ENCODE measurements around the gene NPB.

Gene NPB

DNA sequence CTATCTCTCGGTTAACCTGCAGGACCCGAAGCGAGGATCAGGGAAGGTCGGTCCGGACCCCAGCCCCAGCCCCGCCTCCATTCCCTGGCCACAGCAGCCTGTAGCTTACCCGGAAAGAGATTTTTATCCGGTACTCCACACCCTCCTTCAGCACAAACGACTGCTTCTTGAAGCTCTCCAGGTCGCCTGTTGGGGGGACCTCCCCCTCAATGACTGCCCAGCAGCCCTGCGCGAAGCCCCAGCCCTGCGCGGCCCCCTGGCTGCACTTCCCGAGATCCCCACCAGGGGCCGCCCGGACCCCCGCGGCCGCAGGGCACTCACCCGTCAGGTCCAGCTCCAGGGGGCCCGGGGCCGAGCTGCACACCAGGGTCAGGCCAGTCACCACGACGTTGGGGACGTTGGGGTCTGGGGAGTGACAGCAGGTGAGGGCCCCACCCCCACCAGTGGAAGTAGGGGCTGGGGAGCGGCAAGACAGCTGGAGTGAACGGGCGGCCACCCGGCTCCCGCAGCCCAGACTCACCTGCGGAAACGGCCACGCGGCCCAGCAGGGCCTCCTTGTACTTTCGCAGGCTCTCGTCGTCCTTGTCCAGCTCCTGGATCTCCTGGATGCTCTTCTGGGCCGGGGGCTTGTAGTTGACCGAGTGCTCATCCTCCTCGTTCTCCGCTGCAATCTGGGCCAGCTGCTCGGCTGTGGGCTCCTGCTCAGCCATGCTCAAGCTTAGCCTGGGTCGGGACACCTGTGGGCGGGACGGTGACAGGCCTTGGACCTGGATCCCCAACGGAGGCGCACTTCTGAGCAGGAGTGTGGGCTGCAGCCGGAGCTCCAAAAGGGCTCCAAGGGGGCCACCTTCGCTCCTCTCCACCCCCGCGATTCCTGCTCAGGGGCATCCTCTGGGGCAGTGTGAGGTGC is 32.6 kb upstream of the NPB start:
- in situ Hi-C loops (cut with MboI; ENCODE audit: low sequenced_read_pairs), result no loop called here

DNA sequence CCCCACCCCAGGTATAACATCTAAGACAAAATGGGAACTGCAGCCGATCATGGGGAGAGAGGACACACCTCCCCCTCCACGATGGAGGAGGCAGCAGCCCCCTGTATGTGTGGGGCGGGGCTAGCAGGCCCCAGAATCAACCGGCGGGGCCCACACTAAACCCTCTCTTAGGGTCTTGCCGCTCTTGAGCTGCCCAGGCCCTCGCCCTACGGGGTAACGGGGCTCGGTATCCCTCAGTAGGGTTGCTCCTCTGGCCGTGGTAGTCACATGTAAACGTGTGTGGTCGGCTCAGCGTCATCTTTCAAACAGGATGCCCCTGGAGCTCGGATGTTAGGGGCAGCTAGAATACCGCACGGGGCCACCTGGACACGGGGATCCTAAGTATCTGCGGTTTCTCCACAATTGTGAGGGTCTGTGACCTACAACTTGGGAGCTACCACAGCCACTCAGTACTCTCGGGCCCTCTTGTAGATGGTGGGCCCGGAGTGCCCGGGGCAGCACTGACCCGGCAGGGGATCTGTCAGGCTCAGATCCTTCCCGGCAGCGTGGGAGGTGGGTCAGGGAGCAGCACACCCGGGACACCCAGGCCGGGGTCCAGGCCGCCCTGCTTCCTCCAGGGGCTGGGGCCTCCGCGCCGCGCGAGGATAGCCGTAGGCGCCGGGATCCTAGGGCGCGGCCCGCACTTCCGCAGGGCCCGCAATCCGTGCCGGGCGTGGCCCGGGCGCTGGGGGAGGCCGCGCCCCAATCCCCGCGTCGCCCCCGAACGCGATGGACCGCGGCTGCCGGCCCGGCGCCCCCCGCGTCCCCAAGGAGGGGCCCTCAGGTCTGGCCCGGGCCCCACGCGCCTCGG is 31.7 kb upstream of the NPB start:
- in situ Hi-C loops (cut with MboI; ENCODE audit: low sequenced_read_pairs), result no loop called here

DNA sequence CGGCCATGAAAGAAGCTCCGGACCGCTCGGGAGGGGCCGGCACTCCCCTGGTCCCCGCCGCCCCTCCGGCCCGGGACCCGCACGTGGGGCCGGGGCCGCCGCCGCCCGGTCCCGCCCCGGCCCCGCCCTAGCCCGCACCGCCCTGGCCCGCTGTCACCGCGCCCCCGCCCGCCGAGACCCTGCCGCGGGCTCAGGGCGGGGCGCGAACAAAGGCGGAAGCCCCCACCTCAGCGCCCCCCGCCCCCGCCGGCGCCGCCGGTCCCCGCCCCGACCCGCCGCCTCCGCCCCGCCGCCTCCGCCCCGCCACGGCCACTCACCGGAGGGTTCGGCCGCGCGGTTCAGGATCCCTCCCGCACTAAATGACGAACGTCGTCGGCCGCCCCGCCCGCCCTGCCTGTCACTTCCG is 31.1 kb upstream of the NPB start, which contains the start of gene ARHGDIA:
TSS of gene ARHGDIA (minus strand) at position 357 of the 406 bp plus-strand sequence. CDS start 1,407 bp downstream, outside the sequence.
- in situ Hi-C loops (cut with MboI; ENCODE audit: low sequenced_read_pairs), result no loop called here

DNA sequence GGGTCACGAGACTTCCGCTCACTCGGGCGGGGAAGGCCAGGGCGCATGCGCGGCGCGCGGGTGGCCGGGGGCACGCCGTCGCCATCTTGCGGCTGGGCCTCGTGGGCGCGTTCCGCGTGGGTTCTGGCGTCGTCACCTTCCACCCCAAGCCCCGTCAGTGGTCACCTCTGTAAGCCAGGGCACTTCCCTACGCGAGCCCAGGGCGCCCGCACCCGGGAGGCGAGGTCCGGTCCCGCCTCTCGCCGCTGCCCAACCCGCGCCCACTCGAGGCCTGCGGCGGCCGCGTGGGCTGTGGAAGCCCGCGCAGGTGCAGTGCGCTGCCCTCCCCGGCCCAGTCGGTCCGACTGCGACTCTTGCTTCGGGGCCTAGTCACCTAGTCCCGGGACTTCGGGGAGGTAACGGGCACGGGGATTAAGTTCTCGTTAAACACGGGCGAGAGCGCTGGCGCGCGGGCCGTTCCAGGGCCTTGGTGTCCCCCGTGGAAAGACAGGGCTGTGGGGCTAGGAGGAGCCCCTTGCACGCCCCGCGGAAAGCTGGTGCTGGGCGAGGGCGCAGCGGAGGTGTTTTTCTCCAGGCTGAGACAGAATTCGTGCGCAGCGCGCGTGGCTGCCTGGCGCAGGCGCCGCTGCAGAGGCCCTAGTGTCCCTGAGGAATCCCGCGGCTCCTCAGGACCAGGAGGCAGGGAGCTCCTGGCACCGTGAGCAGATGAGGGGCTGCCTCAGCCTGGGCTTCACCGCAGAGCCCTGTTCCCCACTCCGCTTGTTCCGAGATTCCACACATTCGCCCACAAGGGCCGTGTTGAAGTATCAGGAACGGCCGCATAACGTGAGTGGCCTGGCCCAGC is 30.4 kb upstream of the NPB start:
- in situ Hi-C loops (cut with MboI; ENCODE audit: low sequenced_read_pairs), result no loop called here

DNA sequence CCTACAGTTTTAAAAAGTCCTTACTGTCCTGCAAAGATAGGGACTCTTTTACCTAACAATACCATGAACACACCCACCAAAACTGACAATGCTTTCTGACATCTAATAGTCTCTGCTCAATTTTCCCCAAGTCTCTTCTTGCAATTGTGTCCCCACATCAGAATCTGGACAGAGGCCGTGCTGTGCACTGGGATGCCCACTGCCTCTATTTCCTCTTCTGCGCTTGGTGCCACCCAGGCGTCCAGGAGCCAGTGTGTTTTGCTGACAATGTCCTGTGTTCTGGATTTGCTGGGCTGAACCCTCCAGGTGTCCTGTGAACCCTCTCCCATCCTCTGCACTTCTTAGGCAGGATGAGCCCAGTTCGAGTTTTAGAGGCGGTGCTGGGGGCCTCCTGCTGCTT is 24.5 kb upstream of the NPB start:
- in situ Hi-C loops (cut with MboI; ENCODE audit: low sequenced_read_pairs), result no loop called here

DNA sequence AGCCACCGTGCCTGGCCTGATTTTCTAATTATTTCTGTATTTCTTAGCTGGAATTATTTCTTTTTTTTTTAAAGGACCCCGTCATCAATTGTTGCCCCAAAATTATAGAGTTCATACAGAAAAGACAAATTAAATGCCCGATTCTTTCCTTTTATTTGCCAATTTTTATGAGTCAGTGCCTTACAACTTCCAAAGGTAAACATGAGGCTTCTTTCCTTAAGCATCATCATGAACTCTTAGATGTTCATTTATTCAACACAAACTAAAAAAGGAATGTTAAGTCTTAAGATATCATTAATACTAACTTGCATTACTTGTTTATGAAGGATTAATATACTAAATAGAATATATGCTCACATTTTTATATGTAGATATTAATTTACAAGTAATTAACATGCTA is 23.7 kb upstream of the NPB start:
- in situ Hi-C loops (cut with MboI; ENCODE audit: low sequenced_read_pairs), result no loop called here

DNA sequence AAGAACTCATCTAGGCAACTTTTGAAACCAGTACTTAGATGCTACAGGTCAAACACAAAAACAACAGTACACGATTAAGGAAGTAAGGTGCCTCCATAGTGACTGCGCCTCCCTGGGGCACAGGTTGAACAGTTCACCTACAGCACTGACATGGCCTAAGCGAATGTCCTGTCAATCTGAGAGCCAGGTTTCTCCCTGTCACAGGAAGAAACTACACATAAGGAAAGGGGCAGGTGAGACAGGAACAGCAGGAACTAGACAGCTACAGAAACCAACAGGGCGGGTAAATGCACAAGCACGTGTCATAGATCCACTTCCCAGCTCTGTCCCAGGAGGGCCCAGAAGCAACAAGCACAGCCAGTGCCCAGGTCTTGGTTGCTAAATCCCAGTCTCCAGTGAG is 22.9 kb upstream of the NPB start:
- in situ Hi-C loops (cut with MboI; ENCODE audit: low sequenced_read_pairs), result no loop called here

DNA sequence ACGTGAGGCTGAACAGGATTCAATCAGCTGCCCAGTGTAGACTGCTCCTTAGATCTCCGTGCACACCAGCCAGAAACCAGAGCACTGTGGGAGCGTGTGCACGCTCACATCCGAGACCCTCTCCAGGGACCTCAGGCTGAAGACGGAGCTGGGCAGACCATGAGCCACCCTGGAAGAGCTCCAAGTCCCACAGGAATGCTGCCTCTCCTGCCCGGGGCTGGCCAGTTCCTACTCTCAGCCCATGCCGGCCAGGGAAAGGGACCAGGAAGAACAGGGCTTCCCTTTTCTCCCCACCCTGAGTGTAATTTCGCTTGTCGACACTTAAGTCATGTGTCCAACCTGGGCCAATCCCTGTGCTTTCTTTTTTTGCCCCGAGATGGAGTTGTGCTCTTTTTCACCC is 17.5 kb upstream of the NPB start:
- in situ Hi-C loops (cut with MboI; ENCODE audit: low sequenced_read_pairs), result no loop called here

DNA sequence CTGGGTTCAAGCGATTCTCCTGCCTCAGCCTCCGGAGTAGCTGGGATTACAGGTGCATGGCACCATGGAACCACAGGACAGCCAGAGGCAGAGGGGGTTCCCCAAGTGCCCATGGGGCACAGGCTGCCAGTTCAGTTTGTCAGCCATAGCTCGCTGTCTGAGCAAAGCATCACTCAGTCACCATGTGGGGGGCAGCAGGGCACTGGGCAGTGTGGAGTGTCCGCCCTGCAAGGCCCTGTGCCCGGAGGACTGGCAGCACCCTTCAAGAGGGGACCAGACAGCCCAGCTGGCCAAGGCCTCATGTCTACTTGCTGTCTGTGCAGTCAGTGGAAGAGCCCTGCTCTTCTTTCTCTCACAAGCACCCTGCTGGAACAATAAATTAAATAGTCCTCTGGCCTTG is 17.1 kb upstream of the NPB start:
- in situ Hi-C loops (cut with MboI; ENCODE audit: low sequenced_read_pairs), result no loop called here

DNA sequence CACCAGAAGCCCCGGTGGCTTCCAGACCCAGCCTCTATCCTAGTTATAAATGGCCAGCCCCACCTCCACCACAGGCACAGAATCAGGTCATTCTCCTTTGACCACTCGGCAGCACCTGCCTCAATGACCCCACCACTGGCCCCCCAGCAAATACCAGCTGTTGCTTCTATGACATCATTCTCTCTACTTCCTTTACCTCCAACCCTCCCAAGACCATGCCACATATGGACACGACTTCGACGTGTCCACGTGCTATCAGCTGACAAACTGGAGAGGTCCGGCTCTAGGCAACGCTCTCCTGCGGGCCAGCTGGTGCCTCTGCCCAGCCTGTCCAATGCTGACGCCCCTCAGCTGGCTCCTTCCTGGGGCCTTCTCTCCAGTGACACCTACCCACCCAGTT is 16.6 kb upstream of the NPB start:
- in situ Hi-C loops (cut with MboI; ENCODE audit: low sequenced_read_pairs), result no loop called here

DNA sequence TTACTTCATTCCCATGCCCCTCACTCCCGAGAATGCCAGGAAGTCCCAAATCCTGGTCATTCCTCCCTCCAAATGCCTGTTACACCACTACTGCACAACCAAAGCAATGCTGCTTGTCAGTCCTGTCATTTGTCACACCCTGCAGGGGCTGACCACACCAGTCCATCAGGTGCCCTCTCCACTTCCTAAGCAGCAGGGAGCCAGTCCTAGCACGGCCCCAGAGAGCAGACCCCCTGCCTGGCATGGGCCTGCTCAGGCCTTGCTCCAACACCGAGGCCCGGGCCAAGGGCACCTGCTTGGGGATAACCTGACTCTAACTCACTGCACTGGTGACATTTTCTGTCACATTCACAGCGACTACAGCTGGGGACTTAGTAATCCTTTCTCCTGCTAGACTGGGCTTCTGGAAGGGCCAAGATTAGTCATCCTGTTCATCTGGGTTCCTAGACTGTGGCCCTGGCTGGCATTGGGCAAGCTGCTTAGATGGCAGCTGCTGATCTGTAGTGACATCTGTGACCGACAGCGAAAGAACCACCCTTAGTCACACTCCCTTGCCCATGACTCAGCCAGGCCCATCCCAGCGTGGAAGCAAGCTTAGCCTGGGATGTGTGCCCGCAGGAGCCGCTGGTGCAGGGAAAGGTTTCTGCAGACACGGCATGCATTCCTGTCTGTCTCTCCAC is 16.0 kb upstream of the NPB start:
- in situ Hi-C loops (cut with MboI; ENCODE audit: low sequenced_read_pairs), result no loop called here

DNA sequence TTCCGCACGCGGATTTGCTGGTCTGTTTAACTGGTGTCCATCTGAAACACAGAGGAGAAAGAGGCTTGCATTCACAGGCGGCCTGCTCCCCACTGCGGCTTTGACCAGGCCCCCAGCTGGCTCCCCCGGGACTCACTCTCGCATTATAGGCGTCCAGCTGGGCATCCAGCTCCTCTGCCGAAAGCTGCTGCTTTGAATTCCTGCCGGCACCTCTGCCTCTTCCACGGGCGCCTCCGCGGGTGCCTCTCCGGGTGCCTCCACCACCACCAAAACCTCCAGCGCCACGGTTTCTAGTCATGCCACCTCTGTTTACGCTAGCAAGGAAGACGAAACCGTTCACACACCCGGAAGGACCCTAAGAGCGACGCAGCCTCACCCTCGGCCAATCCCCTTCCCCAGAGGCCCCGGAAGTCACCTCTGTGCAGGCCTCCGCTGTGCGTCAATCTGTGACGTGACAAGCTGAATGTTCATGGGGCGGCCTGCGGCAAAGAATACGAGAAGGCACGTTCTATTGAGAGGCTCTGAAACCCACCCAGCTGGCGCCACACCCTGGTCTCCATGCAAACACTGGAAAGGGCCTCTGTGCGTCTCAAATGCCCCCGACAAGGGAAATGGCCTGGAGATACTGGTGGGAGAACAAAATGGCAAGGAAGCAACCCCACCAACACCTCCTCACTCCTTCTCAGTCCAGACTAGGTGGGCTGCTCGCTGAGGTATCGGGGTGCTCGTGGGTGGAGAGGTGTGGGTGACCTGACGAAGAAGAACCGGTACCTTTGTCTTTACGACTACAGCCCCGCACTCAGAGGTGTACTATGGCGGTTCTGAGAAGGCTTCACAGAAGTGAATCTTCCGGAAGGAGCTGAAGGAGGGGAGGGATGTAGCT is 13.7 kb upstream of the NPB start:
- in situ Hi-C loops (cut with MboI; ENCODE audit: low sequenced_read_pairs), result no loop called here

DNA sequence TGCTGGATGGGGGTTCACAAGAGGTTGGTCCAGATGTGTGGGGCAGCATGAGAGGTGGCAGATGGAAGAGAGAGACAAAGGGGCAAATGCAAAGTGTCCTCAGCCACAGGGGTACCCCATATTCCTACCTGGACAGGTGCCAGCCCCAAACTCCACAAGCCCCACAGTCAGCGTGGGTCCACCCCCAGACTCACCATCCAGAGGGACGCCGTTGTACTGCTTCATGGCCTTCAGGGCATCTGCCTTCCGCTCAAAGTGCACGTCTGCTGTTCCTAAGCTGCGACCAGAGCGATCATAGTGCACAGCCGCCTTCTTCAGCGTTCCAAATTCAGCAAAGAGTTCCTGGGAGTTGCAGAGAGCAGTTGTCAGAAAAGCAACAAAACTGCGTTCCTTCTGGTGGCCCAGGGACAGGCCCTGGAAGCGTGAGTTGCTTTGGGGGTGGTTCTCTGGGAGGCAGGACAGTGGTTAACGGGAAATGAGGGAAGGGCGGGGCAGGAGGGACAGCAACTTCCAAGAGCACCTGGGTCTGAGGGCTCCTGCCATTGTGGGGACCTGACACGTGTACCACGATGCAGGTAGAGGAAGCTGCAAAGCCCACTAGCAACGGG is 12.9 kb upstream of the NPB start:
- in situ Hi-C loops (cut with MboI; ENCODE audit: low sequenced_read_pairs), result no loop called here

DNA sequence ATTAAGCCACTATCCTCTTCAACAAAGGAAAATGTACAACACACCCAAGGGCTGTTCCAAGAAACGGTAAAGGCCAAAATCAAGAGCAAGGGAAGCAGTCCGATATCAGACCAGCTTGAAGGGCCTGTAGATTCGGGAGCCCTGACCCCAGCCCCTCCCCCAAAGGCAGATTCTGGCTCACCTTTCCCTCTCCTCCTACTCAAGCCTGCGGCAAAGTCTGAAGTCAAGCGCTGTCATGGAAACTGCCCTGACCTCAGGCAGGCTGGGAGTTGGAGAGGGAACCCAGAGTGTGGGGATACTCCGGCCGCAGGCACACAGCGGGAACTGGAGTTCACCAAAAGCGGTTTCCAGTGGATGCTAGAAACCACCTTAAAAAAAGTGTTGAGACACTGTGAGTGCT is 12.4 kb upstream of the NPB start:
- in situ Hi-C loops (cut with MboI; ENCODE audit: low sequenced_read_pairs), result no loop called here

DNA sequence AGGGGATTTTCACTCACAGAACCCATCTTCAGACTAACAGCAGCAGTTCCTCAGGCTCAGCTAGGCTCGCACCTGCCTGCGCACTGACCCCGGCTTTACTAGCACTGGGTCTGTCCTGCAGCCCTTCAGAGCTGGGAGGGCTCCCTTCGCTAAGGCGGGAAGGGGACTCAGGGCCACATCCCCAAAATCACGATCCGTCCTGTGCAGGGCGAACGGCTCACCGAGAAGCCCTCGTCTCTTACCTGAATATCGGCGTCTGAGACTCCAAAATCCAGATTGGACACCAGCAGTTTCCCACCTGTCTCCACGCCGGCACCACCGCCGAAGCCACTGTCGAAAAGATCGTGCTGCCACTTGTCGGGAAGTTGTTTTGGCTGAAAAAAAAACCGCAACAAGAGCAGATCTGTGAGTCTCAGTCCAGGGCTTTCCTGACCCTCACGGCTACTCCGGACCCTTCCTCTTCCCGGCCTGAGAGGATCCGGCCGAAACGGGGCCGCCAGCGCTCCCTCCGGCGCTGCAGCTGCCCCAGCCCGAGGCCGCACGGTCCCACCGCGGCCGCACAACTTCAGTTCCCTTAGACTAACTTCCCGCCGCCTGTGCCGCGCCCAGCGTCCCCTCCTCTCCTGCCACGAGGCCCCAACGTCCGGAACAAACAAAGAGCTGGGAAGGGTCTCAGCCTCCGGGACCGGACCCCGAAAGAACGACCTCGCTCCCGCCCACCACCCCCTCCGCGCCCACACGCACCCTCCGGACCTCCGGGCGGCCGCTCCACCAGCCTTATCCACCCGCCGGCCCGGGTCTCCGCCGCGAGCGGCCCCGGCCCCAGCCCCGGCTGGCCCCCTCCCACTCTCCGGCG is 11.4 kb upstream of the NPB start:
- in situ Hi-C loops (cut with MboI; ENCODE audit: low sequenced_read_pairs), result no loop called here

DNA sequence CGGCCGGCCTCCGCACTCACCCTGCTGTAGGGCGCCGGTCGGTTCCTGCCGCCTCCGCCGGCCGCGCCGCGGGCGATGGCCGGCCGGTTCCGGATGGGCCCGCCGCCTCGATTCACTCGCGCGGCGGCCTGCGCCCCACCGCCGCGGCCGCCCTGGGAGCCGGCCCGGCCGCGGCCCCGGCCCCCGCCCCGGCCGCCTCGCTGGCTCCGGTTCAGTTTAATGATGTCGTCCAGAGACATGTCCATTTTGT is 10.8 kb upstream of the NPB start:
- in situ Hi-C loops (cut with MboI; ENCODE audit: low sequenced_read_pairs), result no loop called here

DNA sequence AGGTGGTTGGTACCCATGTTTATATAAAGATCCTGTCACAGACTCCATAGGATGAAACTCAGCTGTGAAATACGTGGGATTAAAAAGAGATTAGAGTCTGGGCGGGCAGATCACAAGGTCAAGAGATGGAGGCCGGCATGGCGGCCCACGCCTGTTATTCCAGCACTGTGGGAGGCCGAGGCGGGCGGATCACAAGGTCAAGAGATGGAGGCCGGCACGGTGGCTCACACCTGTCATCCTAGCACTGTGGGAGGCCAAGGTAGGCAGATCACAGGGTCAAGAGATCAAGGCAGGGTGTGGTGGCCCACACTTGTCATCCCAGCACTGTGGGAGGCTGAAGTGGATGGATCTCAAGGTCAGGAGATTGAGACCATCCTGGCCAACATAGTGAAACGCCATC is 6.6 kb upstream of the NPB start:
- in situ Hi-C loops (cut with MboI; ENCODE audit: low sequenced_read_pairs), result no loop called here

DNA sequence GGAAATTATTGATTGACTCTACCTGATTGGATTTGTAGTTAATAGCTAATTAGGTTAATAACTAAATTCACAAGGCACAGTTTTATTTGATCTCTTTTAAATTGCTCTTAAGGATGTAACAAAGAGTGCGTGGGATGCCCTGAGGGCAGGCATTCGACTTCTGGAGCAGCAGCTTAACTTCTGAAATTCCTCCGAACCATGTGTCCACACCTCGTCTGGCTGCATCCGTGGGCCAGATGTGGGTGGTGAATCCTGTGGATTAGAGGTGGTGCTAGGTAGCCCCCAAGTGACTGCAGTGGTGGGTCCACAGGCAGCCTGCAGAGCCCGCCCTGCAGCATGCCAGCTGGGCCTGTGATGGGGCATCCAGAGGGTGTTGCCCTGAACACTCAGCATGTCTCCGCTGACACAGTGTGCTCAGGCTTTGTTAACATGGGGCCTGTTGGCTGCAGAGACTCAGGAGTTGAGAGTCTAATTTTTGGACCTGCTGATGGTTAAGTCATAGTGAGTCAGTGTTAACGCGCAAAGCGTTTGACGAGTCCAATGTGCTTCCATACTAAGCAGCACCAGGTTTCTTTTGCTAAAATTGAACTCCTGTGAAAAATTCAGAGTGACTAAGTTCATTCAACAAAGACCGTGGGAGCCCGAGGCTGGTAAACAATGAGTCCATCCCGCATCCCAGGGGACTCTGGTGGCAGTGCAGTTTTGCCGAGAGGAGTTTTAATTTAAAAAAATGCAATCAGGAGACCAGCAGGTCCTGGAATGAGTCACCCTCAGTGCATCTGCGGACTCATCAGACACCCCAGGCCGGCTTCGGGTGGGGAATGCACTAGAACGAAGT is 3.8 kb upstream of the NPB start:
- in situ Hi-C loops (cut with MboI; ENCODE audit: low sequenced_read_pairs), result no loop called here

Measured in HL-60/S4 treated with phorbol 12-myristate 13-acetate at 8.2 ng/mL for 4 days and 3 days (cell line).